ENCODE measurements around the gene BBS5. TPM values are rescaled to one million over a fixed set of nuclear protein-coding genes. Genes with fewer than 3 reads are reported as not detected.

The BBS5 gene
- polyA plus RNA-seq, 2 of the 4 experiments (the other 2 are of a cell fraction), result 1.7 to 5.3 TPM

GRCh38 chr2:169438466-169439072, 40.7 kb upstream of the BBS5 start:
- TF ChIP-seq FOXS1 (CRISPR knock-in tag; IDR thresholded peaks at IDR 0.05), result no peak
- TF ChIP-seq RCOR1 (IDR thresholded peaks at IDR 0.05; ENCODE audit: low read depth, low read length), result no peak
- no peak for TF ChIP-seq KDM5A (IDR thresholded peaks at IDR 0.05)
- no peak for TF ChIP-seq FOSB (CRISPR knock-in tag; IDR thresholded peaks at IDR 0.05)
- no peak for TF ChIP-seq EHF (CRISPR knock-in tag; IDR thresholded peaks at IDR 0.05)
- TF ChIP-seq MYC (IDR thresholded peaks at IDR 0.05; ENCODE audit: borderline replicate concordance, low read length), result no peak
- TF ChIP-seq E2F6 (IDR thresholded peaks at IDR 0.05; ENCODE audit: borderline replicate concordance, low read depth), result no peak
- no peaks in the 10 kb centered on the region for H3K9me3 ChIP-seq
- no peaks in the 10 kb centered on the region for H3K4me1 ChIP-seq
- FAIRE-seq (no peak), ATAC-seq (no peak), DNase-seq (ENCODE audit: low read depth in 1 of 2, low spot score in 1 of 2) (no peak)
- H3K27ac ChIP-seq, result no peak overlapping the region
- CTCF ChIA-PET, result interaction anchor here (0.8 to 1.3 kb wide), 3 partner anchors 13 to 42 kb away, joined by 3 to 4 read pairs (median 3); no protein-coding TSS in a partner anchor
- 24% methylated on average over 3 of the region's 3 CpGs for WGBS (ENCODE audit: missing lambda C conversion rate)
- POLR2A ChIA-PET, result no interaction called here
- no peak overlapping the region for H3K4me2 ChIP-seq
- H3K4me3 ChIP-seq, result no peak overlapping the region

- CTCF ChIA-PET, result interaction anchor here (0.6 to 3.6 kb wide), 2 partner anchors 12 to 1298 kb away, joined by 4 to 18 read pairs; no protein-coding TSS in a partner anchor
- 36% methylated on average over 3 of the region's 3 CpGs for WGBS (ENCODE audit: missing lambda C conversion rate)
- no peak for DNase-seq (ENCODE audit: low read depth in 1 of 2, low spot score in 1 of 2)
- Histone ChIP-seq H3K9me3 (no peaks in the 10 kb centered on the region), H3K27ac (no peak overlapping the region), H3K4me1 (no peaks in the 10 kb centered on the region), H3K4me3 (no peak overlapping the region), H3K4me2 (no peak overlapping the region)
- no peak for FAIRE-seq
- TF ChIP-seq E2F6 (IDR thresholded peaks at IDR 0.05; ENCODE audit: borderline replicate concordance, low read depth), result no peak
- TF ChIP-seq POLR2A (IDR thresholded peaks at IDR 0.05; ENCODE audit: low read length), result no peak
- TF ChIP-seq CHD4 (IDR thresholded peaks at IDR 0.05; ENCODE audit: borderline replicate concordance), result no peak
- no peak for TF ChIP-seq POLR2AphosphoS2 (conservative IDR thresholded peaks at IDR 0.05; ENCODE audit: low read length)
- no peak for TF ChIP-seq CEBPB (IDR thresholded peaks at IDR 0.05)
- no peak for TF ChIP-seq ELK1 (IDR thresholded peaks at IDR 0.05; ENCODE audit: low read depth, low read length)
- TF ChIP-seq MAX (IDR thresholded peaks at IDR 0.05), result no peak
- no peak for TF ChIP-seq JUNB (IDR thresholded peaks at IDR 0.05)
- no peak for TF ChIP-seq HOXB13 (CRISPR knock-in tag; IDR thresholded peaks at IDR 0.05; ENCODE audit: low read depth)
- TF ChIP-seq TP53 (CRISPR knock-in tag; IDR thresholded peaks at IDR 0.05), result no peak
- no peak for TF ChIP-seq FOSB (CRISPR knock-in tag; IDR thresholded peaks at IDR 0.05)
- no peak for ATAC-seq
- POLR2A ChIA-PET, result no interaction called here
These were observed 39.4 kb upstream of the BBS5 start for GRCh38 chr2:169439900-169440299.

- ChIA-PET CTCF (interaction anchor here (1.3 kb wide), 1 partner anchor 17 kb away, joined by 4 read pairs; no protein-coding TSS in a partner anchor), POLR2A (no interaction called here)
- Histone ChIP-seq H3K4me3 (no peak overlapping the region), H3K4me2 (no peak overlapping the region), H3K27ac (no peak overlapping the region), H3K9me3 (no peaks in the 10 kb centered on the region), H3K4me1 (no peaks in the 10 kb centered on the region)
- ATAC-seq, result no peak
- no peak for DNase-seq (ENCODE audit: low read depth in 1 of 2, low spot score in 1 of 2)
- FAIRE-seq, result no peak
- TF ChIP-seq NR3C1 (IDR thresholded peaks at IDR 0.05) (no peak), TFCP2L1 (CRISPR knock-in tag; IDR thresholded peaks at IDR 0.05) (no peak), USF2 (IDR thresholded peaks at IDR 0.05) (no peak), PHF8 (IDR thresholded peaks at IDR 0.05; ENCODE audit: borderline replicate concordance, low read depth) (no peak), ZFP36 (IDR thresholded peaks at IDR 0.05; ENCODE audit: borderline replicate concordance, partially characterized antibody) (no peak), SREBF2 (IDR thresholded peaks at IDR 0.05) (no peak), NFE2L2 (conservative IDR thresholded peaks at IDR 0.05; ENCODE audit: low read length) (no peak), MYC (IDR thresholded peaks at IDR 0.05; ENCODE audit: borderline replicate concordance, low read length) (no peak), FOSL2 (IDR thresholded peaks at IDR 0.05) (no peak), FOSL2 (CRISPR knock-in tag; IDR thresholded peaks at IDR 0.05) (no peak), KDM1A (IDR thresholded peaks at IDR 0.05; ENCODE audit: low read depth) (no peak), NPAS2 (CRISPR knock-in tag; IDR thresholded peaks at IDR 0.05; ENCODE audit: borderline replicate concordance) (no peak)
These were observed 32.8 kb upstream of the BBS5 start for GRCh38 chr2:169446452-169446851.
